ENCODE results near the gene DCAF10. TPM values are rescaled to one million over a fixed set of nuclear protein-coding genes. Genes with fewer than 3 reads are reported as not detected.

DCAF10 gene
- total RNA-seq: 20.6 and 27.6 TPM in 2 replicates

GRCh38 chr9:37800631-37801286 is at the start of gene DCAF10:
TSS of gene DCAF10 (plus strand) at chr9:37800797. CDS start at chr9:37800867, 70 bp downstream.

GRCh38 chr9:37753489-37754190 is 47.0 kb upstream of the DCAF10 start, which contains the start of gene TRMT10B:
TSS of gene TRMT10B (plus strand) at chr9:37753805. CDS start at chr9:37761932, 8,127 bp downstream.

GRCh38 chr9:37784616-37785483 is 15.7 kb upstream of the DCAF10 start, which contains the start of gene EXOSC3:
TSS of gene EXOSC3 (minus strand) at chr9:37785064. CDS start at chr9:37785044, 20 bp downstream.

GRCh38 chr9:37903647-37904444 is 103.2 kb downstream of the DCAF10 start, which contains the start of gene SLC25A51:
TSS of gene SLC25A51 (minus strand) at chr9:37904127. CDS start at chr9:37888550, 15,577 bp downstream.

Other genes starting within 250 kb of the DCAF10 start
- 22.2 and 23.2 TPM in 2 replicates for gene FBXO10, start 224.4 kb upstream of the DCAF10 start, total RNA-seq
- 40.2 and 46.2 TPM in 2 replicates for gene TOMM5, start 208.2 kb upstream of the DCAF10 start, total RNA-seq
- gene FRMPD1, start 149.8 kb upstream of the DCAF10 start, total RNA-seq: not detected in 2 replicates
- 2.6 and 2.9 TPM in 2 replicates for gene TRMT10B, start 47.0 kb upstream of the DCAF10 start, total RNA-seq
- gene EXOSC3, start 15.7 kb upstream of the DCAF10 start, total RNA-seq: 21.7 and 38.3 TPM in 2 replicates
- gene SLC25A51, start 103.3 kb downstream of the DCAF10 start, total RNA-seq: 87.7 and 94.4 TPM in 2 replicates

Data from hair follicle dermal papilla cell (primary cell).